SU-DHL-6 (cell line): ENCODE results near the gene CRYAB.

ENCODE experiments used
- CTCF ChIP-seq: fragments of 200-600 bp; sonication (generic); IDR thresholded peaks from one replicate; pipeline ENCODE4 v1.5.1; 2017; ENCODE audit warnings: antibody characterized with exemption, mild to moderate bottlenecking, low read length, moderate library complexity; ENCODE audit not compliant: insufficient read depth, poor library complexity, severe bottlenecking
- EZH2phosphoT487 ChIP-seq: fragments of 200-600 bp; sonication (generic), shearing (Covaris generic); conservative IDR thresholded peaks from 2 replicates; pipeline ENCODE4 v1.6.1; 2018; ENCODE audit warnings: mild to moderate bottlenecking, antibody characterized with exemption, low read length, moderate library complexity, mixed read lengths

- TF ChIP-seq CTCF: no peak
- TF ChIP-seq EZH2phosphoT487: no peak
Observed at GRCh38 chr11:111930472-111930871, 18.9 kb upstream of the CRYAB start.
